Jurkat, Clone E6-1 (cell line): ENCODE results near the gene RUNDC1.

Experiments
- DNase-seq: peaks from one replicate; pipeline ENCODE4 v3.0.0-alpha.2; 2011; ENCODE audit warnings: low read depth, low spot score
- H3K4me3 ChIP-seq: 2 replicates; pipeline ENCODE4 v1.5.1; 2011; ENCODE audit warnings: mild to moderate bottlenecking, low read length, control low read depth, moderate library complexity

RUNDC1 gene

DNA sequence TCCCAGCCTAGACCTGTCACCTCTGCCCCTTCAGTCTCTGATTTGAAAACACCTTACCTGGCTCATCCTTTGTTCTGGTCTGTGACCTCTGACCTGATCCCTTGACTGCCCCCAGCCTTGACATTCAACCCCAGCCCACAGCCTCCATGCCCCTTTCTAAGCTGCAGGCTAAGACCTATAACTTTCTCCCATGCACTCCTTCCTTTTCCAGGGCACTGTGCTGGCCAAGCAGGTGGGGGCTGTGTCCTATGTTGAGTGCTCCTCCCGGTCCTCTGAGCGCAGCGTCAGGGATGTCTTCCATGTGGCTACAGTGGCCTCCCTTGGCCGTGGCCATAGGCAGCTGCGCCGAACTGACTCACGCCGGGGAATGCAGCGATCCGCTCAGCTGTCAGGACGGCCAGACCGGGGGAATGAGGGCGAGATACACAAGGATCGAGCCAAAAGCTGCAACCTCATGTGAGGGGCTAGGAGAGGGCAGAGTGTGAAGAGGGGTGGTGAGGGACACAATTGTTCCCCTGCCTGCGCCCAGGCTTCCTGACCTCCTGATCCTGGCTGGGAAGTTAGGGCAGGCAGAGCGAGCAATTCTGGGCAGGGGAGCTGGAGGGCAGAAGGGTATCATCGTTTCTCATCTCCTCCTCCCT lies 48.0 kb downstream of the RUNDC1 start:
- DNase-seq = no peak
- no peak overlapping the region for H3K4me3 ChIP-seq

DNA sequence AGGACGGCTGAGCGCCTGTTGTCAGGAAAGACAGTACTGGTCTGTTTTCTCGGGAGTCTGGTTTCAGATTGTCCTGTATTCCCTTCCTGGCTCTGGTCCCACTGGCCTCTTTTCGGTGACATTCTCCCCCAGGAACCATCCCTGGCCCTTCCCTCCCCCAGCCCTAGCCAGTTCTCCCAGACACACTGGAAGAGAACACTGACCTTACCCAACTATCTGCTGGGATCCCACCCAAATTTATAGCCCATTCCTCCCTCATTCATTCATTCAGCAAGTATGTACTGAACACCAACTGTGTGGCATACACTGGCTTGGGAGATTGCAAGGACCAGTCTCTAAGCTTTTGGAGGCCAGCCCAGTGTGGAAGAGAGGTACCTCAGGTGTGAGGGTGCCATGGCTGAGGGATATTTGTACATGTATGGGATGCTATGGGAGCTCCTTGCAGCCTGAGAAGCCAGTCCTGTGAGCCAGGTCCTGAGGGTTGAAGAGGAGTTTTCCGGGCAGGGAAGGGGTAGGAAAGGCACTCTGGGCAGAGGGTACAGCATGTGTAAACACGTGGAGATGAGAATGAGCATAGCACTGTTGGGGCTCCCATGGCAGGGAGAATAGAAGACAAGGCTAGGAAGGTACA lies 49.9 kb downstream of the RUNDC1 start:
- DNase-seq = no peak
- H3K4me3 ChIP-seq = no peak overlapping the region

DNA sequence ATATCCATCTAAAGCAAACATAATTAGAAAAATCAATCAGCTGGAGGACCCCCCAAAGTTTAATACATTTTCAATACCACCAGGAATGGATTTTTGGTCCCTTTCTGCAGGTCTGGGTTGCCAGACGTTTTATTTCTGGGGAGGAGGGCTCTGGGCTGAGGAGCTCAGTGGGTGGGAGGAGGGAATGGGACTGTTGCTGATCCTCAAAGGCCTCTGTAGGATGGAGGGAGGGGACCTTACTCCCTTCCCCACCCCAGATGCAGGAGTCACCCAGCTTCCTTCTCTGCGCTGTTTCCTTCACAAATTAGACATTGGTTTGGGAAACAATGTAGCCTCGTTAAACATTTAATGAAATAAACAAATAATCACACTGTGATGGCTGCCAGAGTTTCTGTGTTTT lies 51.3 kb downstream of the RUNDC1 start:
- no peak for DNase-seq

GRCh38 chr17:43033948-43034881 lies 53.9 kb downstream of the RUNDC1 start:
- DNase-seq = no peak
- no peak overlapping the region for H3K4me3 ChIP-seq

More for the DNA sequence above, 51.3 kb downstream of the RUNDC1 start:
- H3K4me3 ChIP-seq = no peak overlapping the region

- H3K4me3 ChIP-seq = no peak overlapping the region
- DNase-seq = no peak
These were observed 54.5 kb downstream of the RUNDC1 start for GRCh38 chr17:43034894-43035293.

DNA sequence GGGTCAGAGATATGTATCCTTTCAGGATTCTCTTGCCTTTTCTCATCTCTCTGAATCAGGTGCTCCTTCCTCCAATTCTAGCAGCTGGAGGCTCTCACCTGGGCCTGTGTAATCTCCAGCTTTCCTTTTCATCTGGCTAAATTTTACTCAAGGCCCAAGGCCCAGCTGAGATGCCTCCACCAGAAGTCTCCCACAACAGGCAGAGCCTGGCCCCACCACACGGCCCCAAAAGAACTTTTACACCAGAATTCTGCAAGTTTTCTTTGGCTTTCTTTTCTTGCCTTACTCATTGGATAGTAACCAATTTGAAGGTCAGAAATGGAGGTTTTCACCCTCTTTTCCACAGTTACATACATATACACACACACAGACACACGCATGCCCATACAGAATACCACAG lies 59.3 kb downstream of the RUNDC1 start:
- DNase-seq = no peak
- no peak overlapping the region for H3K4me3 ChIP-seq

GRCh38 chr17:43040655-43041054 lies 60.3 kb downstream of the RUNDC1 start:
- H3K4me3 ChIP-seq = no peak overlapping the region
- no peak for DNase-seq

- no peak for DNase-seq
These were observed 61.8 kb downstream of the RUNDC1 start for GRCh38 chr17:43042025-43042628.

More at GRCh38 chr17:43042025-43042628, 61.8 kb downstream of the RUNDC1 start:
- no peak overlapping the region for H3K4me3 ChIP-seq
